Endothelial cell of umbilical vein (primary cell): ENCODE results near the gene DPP10.

ENCODE experiments used
- CTCF ChIP-seq, 2 donors: IDR thresholded peaks; 1 replicate in 1 of 2; 2 replicates in 1 of 2; pipeline ENCODE4 v1.5.1; 2011; ENCODE audit warnings: low read length in 2 of 2, mild to moderate bottlenecking in 2 of 2, moderate library complexity in 2 of 2, control low read depth in 1 of 2, inconsistent platforms in 1 of 2, low read depth in 1 of 2; ENCODE audit not compliant: insufficient read depth in 1 of 2; ENCODE audit errors: extremely low read depth in 1 of 2
- MYC ChIP-seq: IDR thresholded peaks from one replicate; pipeline ENCODE4 v1.6.1; 2011; ENCODE audit warnings: mild to moderate bottlenecking, low read depth, low read length
- POLR2A ChIP-seq: IDR thresholded peaks from 2 replicates; pipeline ENCODE4 v1.6.1; 2012; ENCODE audit warnings: low read depth, mild to moderate bottlenecking, control low read depth, low read length

GRCh38 chr2:115543461-115543860 is 1101.0 kb downstream of the DPP10 start:
- TF ChIP-seq CTCF (IDR thresholded peaks at IDR 0.05; ENCODE audit: extremely low read depth in 1 of 2, insufficient read depth in 1 of 2, low read depth in 1 of 2, low read length in 2 of 2): no peak
- no peak for TF ChIP-seq POLR2A
- no peak for TF ChIP-seq MYC
